ENCODE results near the gene PODXL.

GRCh38 chr7:131591687-131592319 lies 35.4 kb upstream of the PODXL start:
- TF ChIP-seq CTCF (IDR thresholded peaks at IDR 0.05; ENCODE audit: control extremely low read depth in 1 of 3, insufficient read depth in 1 of 3, low read depth in 1 of 3, low read length in 3 of 3) (no peak), RAD21 (IDR thresholded peaks at IDR 0.05 in 1 of 2, conservative IDR thresholded peaks at IDR 0.05 in 1 of 2; ENCODE audit: low read depth in 2 of 2, low read length in 2 of 2) (no peak), POLR2A (IDR thresholded peaks at IDR 0.05; ENCODE audit: control extremely low read depth in 1 of 2, low read depth in 2 of 2, low read length in 2 of 2) (no peak), HDAC2 (IDR thresholded peaks at IDR 0.05; ENCODE audit: borderline replicate concordance in 1 of 2, low read depth in 2 of 2, low read length in 2 of 2) (no peak), CHD1 (IDR thresholded peaks at IDR 0.05; ENCODE audit: low read depth, low read length) (no peak), SUZ12 (IDR thresholded peaks at IDR 0.05; ENCODE audit: low read length) (no peak), MAFK (IDR thresholded peaks at IDR 0.05; ENCODE audit: low read depth, low read length) (no peak), EP300 (IDR thresholded peaks at IDR 0.05; ENCODE audit: borderline replicate concordance in 1 of 2, low read depth in 2 of 2, low read length in 2 of 2) (no peak), MAX (IDR thresholded peaks at IDR 0.05) (no peak), SP1 (IDR thresholded peaks at IDR 0.05; ENCODE audit: low read depth, low read length) (no peak), KDM1A (IDR thresholded peaks at IDR 0.05; ENCODE audit: borderline replicate concordance, low read length) (no peak), GTF2F1 (IDR thresholded peaks at IDR 0.05; ENCODE audit: borderline replicate concordance, low read depth, low read length) (no peak), POLR2AphosphoS5 (IDR thresholded peaks at IDR 0.05; ENCODE audit: low read depth, low read length) (no peak)

Data from H1 (cell line).